Measurements from ENCODE around the gene DLG1. TPM values are rescaled to one million over a fixed set of nuclear protein-coding genes. Genes with fewer than 3 reads are reported as not detected.

Gene DLG1
- total and polyA plus RNA-seq, 4 donors = 12.7 to 51.2 (median 22.3) TPM

DNA sequence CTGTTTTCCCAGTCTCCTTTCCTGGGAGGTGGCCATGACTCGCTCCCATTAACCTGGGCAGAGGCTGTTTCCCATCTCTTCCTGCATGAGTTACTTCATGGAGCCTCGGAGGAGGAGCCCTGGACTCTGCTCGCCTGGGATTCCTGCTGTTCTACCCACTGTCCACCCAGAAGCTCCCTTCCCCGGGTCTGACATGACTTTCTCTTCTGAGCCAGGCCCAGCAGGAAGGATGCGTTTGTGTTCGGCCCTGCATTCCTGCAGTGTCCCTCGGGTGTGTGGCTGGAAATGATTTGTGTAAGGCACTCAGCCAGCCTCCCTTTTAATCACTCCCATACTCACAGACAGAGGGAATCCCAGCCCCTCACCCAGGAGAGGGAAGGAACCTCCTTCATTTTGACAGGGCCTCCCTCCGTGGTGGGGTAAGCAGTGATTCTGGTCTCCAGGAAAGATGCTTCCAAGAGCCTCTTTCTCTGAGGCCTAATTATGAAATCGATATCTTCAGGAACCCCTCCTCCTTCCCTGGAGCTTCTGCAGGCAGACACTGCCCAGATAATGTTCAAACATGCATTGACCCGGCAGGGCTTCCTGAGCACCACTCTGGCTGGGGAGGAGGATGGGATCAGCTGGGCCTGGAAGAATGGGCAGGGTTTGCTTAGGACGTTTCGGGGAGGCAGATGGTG, 41.6 kb upstream of the DLG1 start:
- no peak overlapping the region for H3K4me3 ChIP-seq (ENCODE audit: low read depth in 1 of 3, low read length in 3 of 3)
- no peaks in the 10 kb centered on the region for H3K36me3 ChIP-seq (ENCODE audit: control insufficient read depth in 4 of 4, insufficient read depth in 3 of 4, low read depth in 1 of 4, low read length in 3 of 4)
- H3K9me3 ChIP-seq (ENCODE audit: control insufficient read depth in 4 of 4, low read length in 3 of 4) = no peaks in the 10 kb centered on the region
- TF ChIP-seq JUND (IDR thresholded peaks at IDR 0.05) (no peak), SP1 (IDR thresholded peaks at IDR 0.05) (no peak), HNF4A (conservative IDR thresholded peaks at IDR 0.05) (no peak), FOXA2 (IDR thresholded peaks at IDR 0.05) (no peak), TAF1 (conservative IDR thresholded peaks at IDR 0.05) (no peak), FOXA1 (IDR thresholded peaks at IDR 0.05) (no peak)
- TF ChIP-seq, protein P1, sequence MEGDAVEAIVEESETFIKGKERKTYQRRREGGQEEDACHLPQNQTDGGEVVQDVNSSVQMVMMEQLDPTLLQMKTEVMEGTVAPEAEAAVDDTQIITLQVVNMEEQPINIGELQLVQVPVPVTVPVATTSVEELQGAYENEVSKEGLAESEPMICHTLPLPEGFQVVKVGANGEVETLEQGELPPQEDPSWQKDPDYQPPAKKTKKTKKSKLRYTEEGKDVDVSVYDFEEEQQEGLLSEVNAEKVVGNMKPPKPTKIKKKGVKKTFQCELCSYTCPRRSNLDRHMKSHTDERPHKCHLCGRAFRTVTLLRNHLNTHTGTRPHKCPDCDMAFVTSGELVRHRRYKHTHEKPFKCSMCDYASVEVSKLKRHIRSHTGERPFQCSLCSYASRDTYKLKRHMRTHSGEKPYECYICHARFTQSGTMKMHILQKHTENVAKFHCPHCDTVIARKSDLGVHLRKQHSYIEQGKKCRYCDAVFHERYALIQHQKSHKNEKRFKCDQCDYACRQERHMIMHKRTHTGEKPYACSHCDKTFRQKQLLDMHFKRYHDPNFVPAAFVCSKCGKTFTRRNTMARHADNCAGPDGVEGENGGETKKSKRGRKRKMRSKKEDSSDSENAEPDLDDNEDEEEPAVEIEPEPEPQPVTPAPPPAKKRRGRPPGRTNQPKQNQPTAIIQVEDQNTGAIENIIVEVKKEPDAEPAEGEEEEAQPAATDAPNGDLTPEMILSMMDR (IDR thresholded peaks at IDR 0.05; ENCODE audit: low read depth, low read length, missing input control) = no peak
- TF ChIP-seq, protein P2, sequence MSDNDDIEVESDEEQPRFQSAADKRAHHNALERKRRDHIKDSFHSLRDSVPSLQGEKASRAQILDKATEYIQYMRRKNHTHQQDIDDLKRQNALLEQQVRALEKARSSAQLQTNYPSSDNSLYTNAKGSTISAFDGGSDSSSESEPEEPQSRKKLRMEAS (IDR thresholded peaks at IDR 0.05) = no peak
- H3K27ac ChIP-seq (ENCODE audit: low read depth in 1 of 2, low read length in 2 of 2) = no peak overlapping the region
- H3K9ac ChIP-seq (ENCODE audit: low read depth in 1 of 2, low read length in 2 of 2) = no peak overlapping the region
- H3K4me1 ChIP-seq (ENCODE audit: control insufficient read depth in 4 of 4, insufficient read depth in 4 of 4, low read length in 3 of 4) = no peaks in the 10 kb centered on the region
- H3K27me3 ChIP-seq (ENCODE audit: control insufficient read depth in 4 of 4, insufficient read depth in 4 of 4, low read length in 3 of 4) = no peaks in the 10 kb centered on the region
- DNase-seq (ENCODE audit: low spot score) = no peak
- 73% methylated on average over 12 of the region's 12 CpGs for whole genome bisulfite sequencing

DNA sequence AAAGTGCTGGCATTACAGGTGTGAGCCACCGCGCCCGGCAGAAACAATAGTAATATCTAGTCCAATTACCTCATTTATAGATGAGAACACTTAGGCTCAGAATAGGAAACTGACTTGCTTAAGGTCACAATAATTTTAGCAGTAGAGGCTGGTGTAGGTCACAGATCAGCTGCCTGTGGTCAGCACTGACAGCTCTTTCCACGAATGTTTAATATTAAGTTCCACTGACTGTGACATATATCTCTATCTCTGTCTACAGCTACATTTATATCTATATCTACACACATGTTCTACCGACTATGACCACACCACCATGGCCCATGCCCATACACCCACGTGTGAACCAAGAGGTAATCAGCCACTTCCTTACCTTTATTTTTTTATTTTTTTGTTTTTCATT, 40.2 kb upstream of the DLG1 start:
- no peaks in the 10 kb centered on the region for H3K4me1 ChIP-seq (ENCODE audit: control insufficient read depth in 4 of 4, insufficient read depth in 4 of 4, low read length in 3 of 4)
- H3K9me3 ChIP-seq (ENCODE audit: control insufficient read depth in 4 of 4, low read length in 3 of 4) = no peaks in the 10 kb centered on the region
- H3K27ac ChIP-seq (ENCODE audit: low read depth in 1 of 2, low read length in 2 of 2) = no peak overlapping the region
- no peaks in the 10 kb centered on the region for H3K36me3 ChIP-seq (ENCODE audit: control insufficient read depth in 4 of 4, insufficient read depth in 3 of 4, low read depth in 1 of 4, low read length in 3 of 4)
- no peak for DNase-seq (ENCODE audit: low spot score)
- H3K27me3 ChIP-seq (ENCODE audit: control insufficient read depth in 4 of 4, insufficient read depth in 4 of 4, low read length in 3 of 4) = no peaks in the 10 kb centered on the region
- 89% methylated on average over 6 of the region's 6 CpGs for WGBS
- no peak overlapping the region for H3K4me3 ChIP-seq (ENCODE audit: low read depth in 1 of 3, low read length in 3 of 3)
- no peak for TF ChIP-seq NR2F2 (IDR thresholded peaks at IDR 0.05)
- no peak for TF ChIP-seq FOXA1 (IDR thresholded peaks at IDR 0.05)
- TF ChIP-seq, protein P2 (IDR thresholded peaks at IDR 0.05) = no peak
- TF ChIP-seq GABPA (IDR thresholded peaks at IDR 0.05 in 1 of 2, conservative IDR thresholded peaks at IDR 0.05 in 1 of 2) = no peak
- no peak for TF ChIP-seq EGR1 (IDR thresholded peaks at IDR 0.05; ENCODE audit: low read depth in 2 of 2)
- TF ChIP-seq SP1 (IDR thresholded peaks at IDR 0.05) = no peak
- no peak overlapping the region for H3K9ac ChIP-seq (ENCODE audit: low read depth in 1 of 2, low read length in 2 of 2)

DNA sequence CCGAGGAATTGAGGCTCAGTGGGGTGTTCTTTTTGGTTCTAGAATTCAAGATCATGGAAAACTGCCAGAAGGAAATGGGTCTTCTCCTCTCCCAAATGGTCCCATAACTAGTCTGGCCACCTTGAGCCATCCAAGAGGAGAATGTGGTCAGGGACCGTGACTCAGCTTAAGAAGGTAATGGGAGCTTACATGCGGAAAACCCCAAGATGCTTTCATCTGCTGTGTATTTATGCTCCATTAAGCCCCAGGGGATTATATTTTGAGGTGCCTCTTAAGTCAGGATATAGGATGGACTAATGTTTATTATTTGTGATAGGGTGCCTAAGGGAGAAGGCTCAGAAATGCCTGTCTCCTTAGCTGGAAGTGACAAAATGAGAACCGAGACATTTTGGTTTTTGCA, 39.2 kb upstream of the DLG1 start:
- H3K27me3 ChIP-seq (ENCODE audit: control insufficient read depth in 4 of 4, insufficient read depth in 4 of 4, low read length in 3 of 4) = no peaks in the 10 kb centered on the region
- WGBS = 96% methylated on average over 4 of the region's 4 CpGs
- H3K9me3 ChIP-seq (ENCODE audit: control insufficient read depth in 4 of 4, low read length in 3 of 4) = no peaks in the 10 kb centered on the region
- DNase-seq (ENCODE audit: low spot score) = no peak
- H3K4me1 ChIP-seq (ENCODE audit: control insufficient read depth in 4 of 4, insufficient read depth in 4 of 4, low read length in 3 of 4) = no peaks in the 10 kb centered on the region
- no peaks in the 10 kb centered on the region for H3K36me3 ChIP-seq (ENCODE audit: control insufficient read depth in 4 of 4, insufficient read depth in 3 of 4, low read depth in 1 of 4, low read length in 3 of 4)
- no peak for TF ChIP-seq SP1 (IDR thresholded peaks at IDR 0.05)
- TF ChIP-seq FOXA1 (IDR thresholded peaks at IDR 0.05) = no peak
- no peak for TF ChIP-seq GABPA (IDR thresholded peaks at IDR 0.05 in 1 of 2, conservative IDR thresholded peaks at IDR 0.05 in 1 of 2)
- TF ChIP-seq NR2F2 (IDR thresholded peaks at IDR 0.05) = no peak
- no peak for TF ChIP-seq JUND (IDR thresholded peaks at IDR 0.05)
- TF ChIP-seq, protein P3, sequence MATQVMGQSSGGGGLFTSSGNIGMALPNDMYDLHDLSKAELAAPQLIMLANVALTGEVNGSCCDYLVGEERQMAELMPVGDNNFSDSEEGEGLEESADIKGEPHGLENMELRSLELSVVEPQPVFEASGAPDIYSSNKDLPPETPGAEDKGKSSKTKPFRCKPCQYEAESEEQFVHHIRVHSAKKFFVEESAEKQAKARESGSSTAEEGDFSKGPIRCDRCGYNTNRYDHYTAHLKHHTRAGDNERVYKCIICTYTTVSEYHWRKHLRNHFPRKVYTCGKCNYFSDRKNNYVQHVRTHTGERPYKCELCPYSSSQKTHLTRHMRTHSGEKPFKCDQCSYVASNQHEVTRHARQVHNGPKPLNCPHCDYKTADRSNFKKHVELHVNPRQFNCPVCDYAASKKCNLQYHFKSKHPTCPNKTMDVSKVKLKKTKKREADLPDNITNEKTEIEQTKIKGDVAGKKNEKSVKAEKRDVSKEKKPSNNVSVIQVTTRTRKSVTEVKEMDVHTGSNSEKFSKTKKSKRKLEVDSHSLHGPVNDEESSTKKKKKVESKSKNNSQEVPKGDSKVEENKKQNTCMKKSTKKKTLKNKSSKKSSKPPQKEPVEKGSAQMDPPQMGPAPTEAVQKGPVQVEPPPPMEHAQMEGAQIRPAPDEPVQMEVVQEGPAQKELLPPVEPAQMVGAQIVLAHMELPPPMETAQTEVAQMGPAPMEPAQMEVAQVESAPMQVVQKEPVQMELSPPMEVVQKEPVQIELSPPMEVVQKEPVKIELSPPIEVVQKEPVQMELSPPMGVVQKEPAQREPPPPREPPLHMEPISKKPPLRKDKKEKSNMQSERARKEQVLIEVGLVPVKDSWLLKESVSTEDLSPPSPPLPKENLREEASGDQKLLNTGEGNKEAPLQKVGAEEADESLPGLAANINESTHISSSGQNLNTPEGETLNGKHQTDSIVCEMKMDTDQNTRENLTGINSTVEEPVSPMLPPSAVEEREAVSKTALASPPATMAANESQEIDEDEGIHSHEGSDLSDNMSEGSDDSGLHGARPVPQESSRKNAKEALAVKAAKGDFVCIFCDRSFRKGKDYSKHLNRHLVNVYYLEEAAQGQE (IDR thresholded peaks at IDR 0.05) = no peak
- no peak for TF ChIP-seq TAF1 (conservative IDR thresholded peaks at IDR 0.05)
- TF ChIP-seq RAD21 (IDR thresholded peaks at IDR 0.05) = no peak
- TF ChIP-seq, protein P4, sequence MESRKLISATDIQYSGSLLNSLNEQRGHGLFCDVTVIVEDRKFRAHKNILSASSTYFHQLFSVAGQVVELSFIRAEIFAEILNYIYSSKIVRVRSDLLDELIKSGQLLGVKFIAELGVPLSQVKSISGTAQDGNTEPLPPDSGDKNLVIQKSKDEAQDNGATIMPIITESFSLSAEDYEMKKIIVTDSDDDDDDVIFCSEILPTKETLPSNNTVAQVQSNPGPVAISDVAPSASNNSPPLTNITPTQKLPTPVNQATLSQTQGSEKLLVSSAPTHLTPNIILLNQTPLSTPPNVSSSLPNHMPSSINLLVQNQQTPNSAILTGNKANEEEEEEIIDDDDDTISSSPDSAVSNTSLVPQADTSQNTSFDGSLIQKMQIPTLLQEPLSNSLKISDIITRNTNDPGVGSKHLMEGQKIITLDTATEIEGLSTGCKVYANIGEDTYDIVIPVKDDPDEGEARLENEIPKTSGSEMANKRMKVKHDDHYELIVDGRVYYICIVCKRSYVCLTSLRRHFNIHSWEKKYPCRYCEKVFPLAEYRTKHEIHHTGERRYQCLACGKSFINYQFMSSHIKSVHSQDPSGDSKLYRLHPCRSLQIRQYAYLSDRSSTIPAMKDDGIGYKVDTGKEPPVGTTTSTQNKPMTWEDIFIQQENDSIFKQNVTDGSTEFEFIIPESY (IDR thresholded peaks at IDR 0.05) = no peak
- TF ChIP-seq EGR1 (IDR thresholded peaks at IDR 0.05; ENCODE audit: low read depth in 2 of 2) = no peak
- no peak for TF ChIP-seq YY1 (IDR thresholded peaks at IDR 0.05)
- no peak for TF ChIP-seq FOXA2 (IDR thresholded peaks at IDR 0.05)
- no peak overlapping the region for H3K9ac ChIP-seq (ENCODE audit: low read depth in 1 of 2, low read length in 2 of 2)
- no peak overlapping the region for H3K4me3 ChIP-seq (ENCODE audit: low read depth in 1 of 3, low read length in 3 of 3)
- H3K27ac ChIP-seq (ENCODE audit: low read depth in 1 of 2, low read length in 2 of 2) = no peak overlapping the region

All from liver (tissue), 9 donors.